ENCODE measurements around the gene SLC14A1. TPM values are rescaled to one million over a fixed set of nuclear protein-coding genes. Genes with fewer than 3 reads are reported as not detected.

The SLC14A1 gene
- total RNA-seq, 4 donors from 2014 or later = 0.59 to 15.7 (median 4.6) TPM

GRCh38 chr18:45724601-45725000, 620 bp downstream of the SLC14A1 start:
- TF ChIP-seq CTCF (IDR thresholded peaks at IDR 0.05) (no peak), POLR2A (IDR thresholded peaks at IDR 0.05) (no peak)
- intact Hi-C loops (cut with DNase I; ENCODE audit: low total_unique reads) = no loop called here
- no peak overlapping the region for H3K4me3 ChIP-seq (ENCODE audit: low read depth, poor library complexity, severe bottlenecking)
- WGBS, 2 donors = 41 to 52% methylated on average over 4 of the region's 4 CpGs
- no peak for DNase-seq (ENCODE audit: low spot score in 2 of 2)

- intact Hi-C loops (cut with DNase I; ENCODE audit: low total_unique reads) = no loop called here
- no peak for DNase-seq (ENCODE audit: low spot score in 2 of 2)
- TF ChIP-seq POLR2A (IDR thresholded peaks at IDR 0.05) (no peak), CTCF (IDR thresholded peaks at IDR 0.05) (no peak)
- WGBS, 2 donors = 95 to 96% methylated on average over 4 of the region's 4 CpGs
- no peak overlapping the region for H3K4me3 ChIP-seq (ENCODE audit: low read depth, poor library complexity, severe bottlenecking)
Observed at GRCh38 chr18:45725336-45725735, 1.4 kb downstream of the SLC14A1 start.

- 63 to 75% methylated on average over 3 of the region's 3 CpGs for WGBS, 2 donors
- no peak overlapping the region for H3K4me3 ChIP-seq (ENCODE audit: low read depth, poor library complexity, severe bottlenecking)
- DNase-seq (ENCODE audit: low spot score in 2 of 2) = no peak
- intact Hi-C loops (cut with DNase I; ENCODE audit: low total_unique reads) = no loop called here
- TF ChIP-seq CTCF (IDR thresholded peaks at IDR 0.05) (no peak), POLR2A (IDR thresholded peaks at IDR 0.05) (no peak)
Observed at GRCh38 chr18:45726603-45727002, 2.6 kb downstream of the SLC14A1 start.

- intact Hi-C loops (cut with DNase I; ENCODE audit: low total_unique reads) = no loop called here
- no peak overlapping the region for H3K4me3 ChIP-seq (ENCODE audit: low read depth, poor library complexity, severe bottlenecking)
- 96 to 97% methylated on average over 18 of the region's 18 CpGs for WGBS, 2 donors
- no peak for TF ChIP-seq CTCF (IDR thresholded peaks at IDR 0.05)
- TF ChIP-seq POLR2A (IDR thresholded peaks at IDR 0.05) = no peak
- DNase-seq (ENCODE audit: low spot score in 2 of 2) = no peak
Observed at GRCh38 chr18:45727068-45727467, 3.1 kb downstream of the SLC14A1 start.

GRCh38 chr18:45728336-45729010, 4.5 kb downstream of the SLC14A1 start:
- TF ChIP-seq CTCF (IDR thresholded peaks at IDR 0.05) (no peak), POLR2A (IDR thresholded peaks at IDR 0.05) (no peak)
- DNase-seq (ENCODE audit: low spot score in 2 of 2) = no peak
- 62 to 64% methylated on average over 2 of the region's 2 CpGs for WGBS, 2 donors
- intact Hi-C loops (cut with DNase I; ENCODE audit: low total_unique reads) = no loop called here
- H3K4me3 ChIP-seq (ENCODE audit: low read depth, poor library complexity, severe bottlenecking) = no peak overlapping the region
